HG03045 (cell line): ENCODE data around the gene SIVA1.

ENCODE experiments used
- ATAC-seq: cut with Tn5 transposase; IDR thresholded peaks from one replicate; pipeline ENCODE4 v1.9.1; 2021; ENCODE audit warnings: mild to moderate bottlenecking, moderate library complexity; ENCODE audit not compliant: unreplicated experiment

The SIVA1 gene

DNA sequence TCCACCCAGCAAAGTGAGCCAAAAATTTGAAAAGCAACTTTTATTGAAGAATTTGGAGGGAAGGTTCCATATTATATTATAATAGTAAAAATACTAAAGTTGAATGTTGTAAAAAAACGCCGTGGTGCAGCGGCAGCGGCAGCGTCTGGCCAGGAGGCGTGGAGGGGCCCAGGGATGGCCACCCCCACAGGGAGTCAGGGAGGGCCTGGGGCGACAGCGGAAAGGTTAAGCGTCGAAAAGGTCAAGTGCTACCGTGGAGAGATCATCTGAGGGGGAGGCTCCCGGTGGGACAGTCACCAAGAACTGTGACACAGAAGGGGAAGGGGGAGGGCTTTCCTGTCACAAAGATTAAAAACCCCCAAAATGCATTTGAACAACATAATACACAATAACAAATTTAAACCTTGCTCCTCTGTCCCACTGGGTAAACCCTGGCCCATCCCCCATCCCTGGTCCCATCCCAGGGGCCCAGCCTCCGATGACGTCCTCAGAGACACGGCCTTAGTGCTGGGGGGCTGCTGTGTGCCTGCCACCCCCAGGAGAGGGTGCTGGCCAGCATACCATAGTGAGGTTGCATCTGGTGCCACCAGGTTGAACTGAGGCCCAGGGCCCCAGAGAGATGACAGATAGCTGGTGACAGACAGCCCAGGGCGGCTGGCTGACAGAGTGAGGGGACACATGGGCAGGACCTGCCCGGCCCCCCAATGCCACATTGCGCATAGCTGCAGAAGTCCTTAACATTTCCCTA, 16.6 kb downstream of the SIVA1 start:
- ATAC-seq = no peak

DNA sequence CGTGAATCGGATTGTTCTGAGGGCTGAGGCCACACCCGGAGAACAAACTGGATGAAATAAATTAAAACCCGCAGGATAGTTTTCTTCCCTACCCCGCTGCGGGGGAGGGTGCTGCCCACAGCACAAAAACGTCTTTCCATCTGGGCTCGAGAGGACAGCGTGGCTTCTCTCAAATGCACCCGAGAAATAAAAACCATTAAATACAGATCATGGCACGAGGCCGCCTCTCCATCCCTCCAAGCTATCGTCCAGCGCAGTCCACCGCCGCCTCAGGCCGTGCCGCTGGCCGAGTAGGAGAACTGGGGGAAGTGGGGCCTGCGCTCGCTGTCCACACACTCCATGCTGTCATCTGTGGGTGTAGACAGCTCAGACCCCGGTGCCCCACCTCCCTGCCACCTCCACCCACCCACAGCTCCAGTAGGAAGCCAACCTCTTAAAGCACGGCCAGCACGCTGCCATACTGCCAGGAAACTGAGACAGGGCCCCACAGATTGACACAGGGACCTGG, 17.2 kb downstream of the SIVA1 start:
- ATAC-seq = no peak

DNA sequence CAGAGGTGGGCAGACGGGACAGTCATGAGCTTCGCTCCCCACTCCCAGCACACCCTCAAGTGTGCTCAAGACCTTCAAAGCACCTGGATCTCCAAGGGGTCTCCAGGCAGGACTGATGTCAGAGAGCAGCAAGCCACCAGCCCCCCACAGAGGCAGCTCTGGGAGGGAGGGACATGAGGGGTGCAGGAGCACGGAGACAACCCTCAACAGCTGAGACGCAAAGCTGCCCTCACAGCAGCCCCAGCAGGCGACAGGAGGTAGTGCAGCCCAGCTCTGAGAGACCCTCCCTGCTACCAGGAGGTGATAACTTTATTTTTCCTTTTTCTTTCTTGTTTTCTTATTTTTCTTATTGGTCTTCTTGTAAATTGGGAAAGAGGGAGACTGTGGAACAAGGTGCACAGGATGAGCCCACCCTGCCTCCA, 17.9 kb downstream of the SIVA1 start:
- no peak for ATAC-seq

DNA sequence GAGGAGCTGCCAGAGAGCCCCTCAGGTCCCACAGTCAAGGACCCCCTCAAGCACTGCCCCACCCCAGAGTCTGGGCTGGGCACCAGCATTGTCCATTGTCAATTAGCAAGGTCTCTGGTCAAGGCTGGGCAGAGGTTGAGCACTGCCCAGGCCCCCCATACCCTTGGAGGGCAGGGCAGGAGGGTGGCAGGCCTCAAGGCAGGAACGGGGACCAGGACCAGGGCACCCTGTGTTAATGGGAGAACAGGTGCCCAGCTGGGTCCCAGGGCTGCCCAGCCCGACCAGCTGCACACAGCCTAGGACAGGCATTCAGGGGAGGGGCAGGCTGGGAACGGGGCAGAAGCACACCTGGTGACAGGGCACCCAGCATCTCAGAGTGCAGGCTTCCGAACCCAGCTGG, 18.4 kb downstream of the SIVA1 start:
- ATAC-seq = no peak

DNA sequence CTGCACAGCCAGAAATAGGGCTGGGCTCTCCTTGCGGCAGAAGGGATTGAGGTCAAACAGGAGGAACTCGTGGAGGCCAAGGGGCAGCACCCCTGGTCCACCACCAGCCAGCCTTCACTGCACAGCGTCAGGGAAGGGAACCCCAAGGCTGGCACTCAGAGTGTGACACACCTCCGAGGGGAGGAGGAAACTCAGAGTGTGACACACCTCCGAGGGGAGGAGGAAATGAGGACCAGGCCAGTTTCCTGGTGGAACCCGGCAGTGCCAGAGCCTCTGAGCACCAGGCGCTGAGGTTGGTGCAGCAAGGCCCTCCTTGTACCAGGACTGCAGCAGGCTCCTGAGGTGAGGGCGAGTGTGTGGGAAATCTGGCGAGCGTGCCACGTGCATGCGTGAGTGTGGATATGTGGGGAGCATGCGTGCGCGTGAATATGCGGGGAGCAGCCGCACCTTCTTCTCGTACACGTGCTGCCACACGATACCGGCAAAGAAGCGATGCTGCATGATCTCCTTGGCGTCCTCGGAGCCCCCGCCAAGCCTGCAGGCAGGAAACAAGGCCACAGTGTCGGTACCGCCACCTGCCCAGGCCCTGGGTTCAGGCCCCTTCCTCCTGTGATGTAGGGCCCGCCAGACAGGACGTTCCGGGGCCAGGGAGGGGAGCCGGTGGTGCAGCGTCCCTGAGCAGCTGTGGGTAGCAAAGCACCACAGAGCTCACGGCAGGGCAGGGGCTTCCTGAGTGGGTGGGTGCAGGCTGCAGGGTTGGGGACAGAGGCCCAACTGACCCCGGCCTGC, 19.2 kb downstream of the SIVA1 start:
- no peak for ATAC-seq

DNA sequence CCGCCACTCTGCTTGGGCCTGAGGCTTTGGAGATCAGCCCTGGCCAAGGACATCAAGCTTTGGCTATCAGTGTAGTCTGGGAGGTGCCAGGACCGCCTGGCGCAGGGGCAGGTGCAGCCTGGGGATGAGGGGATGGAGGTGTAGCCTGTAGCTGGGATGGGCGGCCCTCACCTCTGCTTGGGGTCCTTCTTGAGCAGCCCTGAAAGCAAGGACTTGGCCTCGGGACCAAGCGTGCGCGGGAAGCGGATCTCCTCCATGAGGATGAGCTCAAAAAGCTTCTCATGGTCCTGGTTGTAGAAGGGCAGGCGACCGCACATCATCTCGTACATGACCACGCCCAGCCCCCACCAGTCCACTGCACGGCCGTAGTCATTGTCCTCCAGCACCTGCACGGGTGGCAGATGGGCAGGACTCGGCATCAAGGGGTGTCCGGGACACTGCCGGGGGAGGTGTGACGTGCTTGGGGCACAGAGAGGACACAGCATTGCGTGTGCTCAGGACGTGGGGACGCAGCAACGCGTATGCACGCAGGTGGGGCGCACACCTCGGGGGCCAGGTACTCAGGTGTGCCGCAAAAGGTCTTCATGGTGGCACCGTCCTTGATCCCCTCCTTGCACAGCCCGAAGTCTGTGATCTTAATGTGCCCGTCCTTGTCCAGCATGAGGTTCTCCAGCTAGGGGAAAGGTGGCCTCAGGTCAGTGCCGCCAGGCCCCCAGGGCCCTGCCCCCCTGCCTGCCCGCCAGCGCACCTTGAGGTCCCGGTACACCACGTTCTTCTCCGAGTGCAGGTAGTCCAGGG, 20.0 kb downstream of the SIVA1 start:
- ATAC-seq = no peak

DNA sequence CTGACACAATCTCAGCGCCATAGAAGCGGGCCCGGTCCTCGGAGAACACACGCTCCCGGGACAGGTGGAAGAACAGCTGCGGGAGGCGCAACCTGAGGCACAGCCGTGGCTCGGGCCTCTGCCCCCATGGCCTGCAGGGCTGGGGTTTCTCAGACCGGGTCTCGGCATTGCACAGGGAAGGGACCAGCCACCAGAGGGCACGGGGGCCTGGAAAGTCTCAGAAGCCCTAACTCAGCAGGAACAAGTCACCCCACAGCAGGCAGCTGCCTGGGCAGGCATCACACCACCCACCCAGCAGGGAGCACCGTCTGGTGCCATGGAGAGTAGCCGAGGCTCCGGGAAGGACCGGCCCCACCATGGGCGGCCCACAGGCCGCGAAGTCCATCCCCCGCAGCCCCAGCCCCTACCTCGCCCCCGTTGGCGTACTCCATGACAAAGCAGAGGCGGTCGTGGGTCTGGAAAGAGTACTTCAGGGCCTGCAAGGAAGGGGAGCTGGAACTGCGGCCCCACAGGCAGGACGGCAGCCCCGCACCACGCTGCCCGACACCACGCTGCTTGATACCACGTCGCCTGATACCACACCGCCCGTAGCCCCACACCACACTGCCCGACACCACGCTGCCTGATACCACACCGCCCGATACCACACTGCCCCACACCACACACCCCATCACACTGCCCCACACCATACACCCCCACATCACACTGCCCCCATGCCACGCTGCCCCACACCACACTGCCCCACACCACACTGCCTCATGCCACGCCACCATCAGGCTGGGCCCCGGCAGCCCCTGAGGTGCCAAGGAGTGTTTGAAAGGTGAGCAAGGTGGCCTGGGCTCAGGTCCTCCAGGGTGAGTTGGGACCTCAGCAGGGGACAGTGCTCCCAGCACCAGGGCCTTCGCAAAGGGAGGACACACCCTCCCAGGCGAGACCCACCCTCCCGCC, 20.8 kb downstream of the SIVA1 start:
- ATAC-seq = no peak

DNA sequence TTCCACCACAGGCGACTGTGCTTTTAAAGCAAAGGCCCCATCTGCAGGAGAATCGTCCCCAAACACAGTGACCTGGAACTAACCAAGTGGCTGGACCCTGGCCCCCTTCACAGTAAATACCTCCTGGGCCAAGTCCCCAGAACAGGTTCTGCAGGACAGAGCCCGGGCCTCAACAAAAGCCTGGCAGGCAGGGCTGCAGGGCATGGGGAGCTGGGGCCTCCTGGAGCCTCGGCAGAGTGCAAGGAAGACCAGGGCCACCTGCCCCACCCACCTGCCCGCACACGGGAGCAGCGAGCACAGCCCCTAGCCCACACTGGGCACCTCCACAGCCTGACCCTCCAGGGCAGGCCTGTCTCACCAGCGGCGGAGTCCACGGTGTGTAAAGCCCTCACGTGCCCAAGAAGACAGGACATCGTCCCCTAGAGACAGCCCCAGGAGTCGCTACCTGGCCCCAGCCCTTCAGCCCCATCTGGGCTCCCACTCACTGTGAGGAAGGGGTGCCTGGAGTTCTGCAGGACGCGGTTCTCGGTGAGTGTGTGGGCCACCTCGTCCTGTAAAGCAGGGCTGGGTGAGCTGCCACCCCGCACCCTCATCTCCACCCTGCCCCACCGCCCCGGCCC, 21.6 kb downstream of the SIVA1 start:
- ATAC-seq = no peak

DNA sequence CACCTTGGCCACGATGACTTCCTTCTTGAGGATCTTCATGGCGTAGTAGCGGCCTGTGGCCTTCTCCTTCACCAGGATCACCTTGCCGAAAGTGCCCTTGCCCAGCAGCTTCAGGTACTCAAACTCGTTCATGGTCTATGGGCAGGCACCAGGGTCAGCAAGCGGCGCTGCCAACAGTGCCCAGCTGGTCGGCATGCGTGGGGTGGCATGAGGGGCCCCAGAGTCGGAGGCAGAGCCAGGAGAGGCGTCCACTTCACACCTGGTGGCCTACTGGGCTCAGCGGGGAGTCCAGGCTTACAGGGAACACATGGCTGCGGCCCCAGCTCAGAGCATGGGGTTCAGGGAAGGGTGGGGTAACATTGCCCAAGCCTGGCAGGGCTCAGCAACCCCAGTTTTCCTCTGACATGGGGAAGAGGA, 22.1 kb downstream of the SIVA1 start:
- no peak for ATAC-seq

DNA sequence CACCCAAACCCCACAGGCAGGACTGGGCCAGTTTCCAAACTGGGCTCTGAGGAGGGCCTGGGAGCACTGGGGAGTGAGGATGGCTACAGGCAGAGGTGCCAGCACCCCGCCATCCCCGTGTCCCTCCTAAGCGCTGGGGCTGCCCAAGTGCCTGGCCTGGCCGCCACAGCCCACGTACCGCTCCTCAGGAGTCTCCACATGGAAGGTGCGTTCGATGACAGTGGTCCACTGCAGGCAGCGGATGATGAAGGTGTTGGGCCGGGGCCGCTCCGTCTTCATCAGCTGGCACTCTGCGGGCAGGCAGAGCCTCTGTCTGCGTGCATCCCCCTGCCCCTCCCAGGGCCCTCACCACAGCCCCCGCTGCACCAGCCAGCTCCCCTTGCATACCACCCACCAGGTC, 23.5 kb downstream of the SIVA1 start:
- no peak for ATAC-seq

DNA sequence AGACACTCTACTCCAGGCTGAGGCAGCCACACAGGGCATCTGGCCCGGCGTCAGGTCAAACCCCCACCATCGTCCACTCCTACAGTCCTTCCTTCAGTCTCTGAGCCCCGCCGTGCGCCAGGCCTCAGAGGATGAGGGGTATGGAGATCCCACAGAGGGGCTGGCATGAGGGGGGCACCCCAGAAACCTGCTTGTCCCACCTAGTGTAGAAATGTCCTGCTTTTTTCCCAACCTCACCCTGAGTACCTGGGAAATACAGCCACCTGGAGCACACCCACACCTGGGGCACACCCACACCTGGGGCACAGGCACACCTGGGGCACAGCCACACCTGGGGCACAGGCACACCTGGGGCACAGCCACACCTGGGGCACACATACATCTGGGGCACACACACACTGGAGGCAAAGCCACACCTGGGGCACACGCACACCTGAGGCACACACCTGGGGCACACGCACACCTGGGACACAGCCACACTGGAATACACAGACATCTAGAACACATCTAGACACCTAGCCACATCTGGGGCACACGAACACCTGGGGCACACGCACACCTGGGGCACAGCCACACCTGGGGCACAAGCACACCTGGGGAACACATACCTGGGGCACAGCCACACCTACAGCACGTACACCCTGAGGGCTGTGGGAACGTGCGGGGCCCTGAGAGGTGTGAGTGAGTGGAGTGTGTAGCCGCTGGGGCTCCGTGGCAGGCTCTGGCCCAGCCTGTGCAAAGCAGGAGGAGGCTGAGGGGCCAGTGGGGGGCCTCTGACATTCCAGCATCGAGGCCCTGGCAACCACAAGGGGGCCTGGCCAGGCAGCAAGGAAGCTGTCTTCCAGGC, 24.2 kb downstream of the SIVA1 start:
- no peak for ATAC-seq

DNA sequence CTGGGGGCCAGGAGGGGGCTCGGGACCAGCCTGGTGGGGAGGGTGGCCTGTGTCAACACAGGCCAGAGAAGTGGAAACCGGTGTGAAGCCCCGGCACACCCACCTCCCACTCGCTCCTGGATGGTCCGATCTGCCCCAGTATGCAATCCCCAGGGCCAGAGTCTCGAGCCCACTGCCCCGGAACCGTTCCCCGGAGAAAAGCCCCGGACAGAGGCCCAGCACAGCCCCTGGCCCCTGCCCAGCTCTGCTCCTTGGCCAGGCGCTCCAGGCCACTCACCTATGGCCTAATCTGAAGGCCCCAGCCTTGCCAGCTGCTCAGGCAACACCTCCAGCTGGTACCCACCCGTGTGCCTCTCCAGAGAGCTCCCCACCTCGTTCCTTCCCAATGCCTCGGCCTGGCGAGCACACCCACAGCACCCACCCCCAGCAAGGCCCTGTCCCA, 24.9 kb downstream of the SIVA1 start:
- no peak for ATAC-seq

DNA sequence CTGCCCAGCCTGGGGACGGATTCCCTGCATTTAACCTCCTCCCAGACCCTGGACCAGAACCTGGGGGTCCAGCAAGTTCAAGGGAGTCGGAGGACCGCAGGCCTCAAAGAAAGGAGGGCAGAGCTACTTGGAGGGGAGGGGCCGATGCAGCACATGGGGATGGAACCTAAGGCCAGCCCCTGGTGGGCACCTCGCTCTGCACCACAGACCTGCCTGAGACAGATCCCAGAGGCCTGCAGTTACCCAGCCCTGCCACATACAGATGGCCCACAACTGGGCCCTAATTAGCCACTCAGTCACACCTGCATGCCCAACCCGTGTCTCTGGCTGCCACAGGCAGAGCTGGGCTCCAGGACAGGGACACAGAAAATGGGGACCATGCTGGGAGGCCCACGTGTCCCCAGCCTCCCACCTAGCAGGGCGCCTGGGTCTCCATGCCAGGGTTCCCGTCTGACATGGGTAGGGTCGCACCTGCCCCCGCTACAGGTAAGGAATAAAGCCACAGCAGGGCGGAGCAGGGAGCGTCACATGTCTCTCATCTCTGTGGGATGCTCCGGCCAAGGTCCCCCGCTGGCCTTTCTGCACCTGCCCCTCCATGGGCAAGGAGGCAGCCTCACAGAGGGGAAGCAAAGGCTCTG, 25.9 kb downstream of the SIVA1 start:
- ATAC-seq = no peak

DNA sequence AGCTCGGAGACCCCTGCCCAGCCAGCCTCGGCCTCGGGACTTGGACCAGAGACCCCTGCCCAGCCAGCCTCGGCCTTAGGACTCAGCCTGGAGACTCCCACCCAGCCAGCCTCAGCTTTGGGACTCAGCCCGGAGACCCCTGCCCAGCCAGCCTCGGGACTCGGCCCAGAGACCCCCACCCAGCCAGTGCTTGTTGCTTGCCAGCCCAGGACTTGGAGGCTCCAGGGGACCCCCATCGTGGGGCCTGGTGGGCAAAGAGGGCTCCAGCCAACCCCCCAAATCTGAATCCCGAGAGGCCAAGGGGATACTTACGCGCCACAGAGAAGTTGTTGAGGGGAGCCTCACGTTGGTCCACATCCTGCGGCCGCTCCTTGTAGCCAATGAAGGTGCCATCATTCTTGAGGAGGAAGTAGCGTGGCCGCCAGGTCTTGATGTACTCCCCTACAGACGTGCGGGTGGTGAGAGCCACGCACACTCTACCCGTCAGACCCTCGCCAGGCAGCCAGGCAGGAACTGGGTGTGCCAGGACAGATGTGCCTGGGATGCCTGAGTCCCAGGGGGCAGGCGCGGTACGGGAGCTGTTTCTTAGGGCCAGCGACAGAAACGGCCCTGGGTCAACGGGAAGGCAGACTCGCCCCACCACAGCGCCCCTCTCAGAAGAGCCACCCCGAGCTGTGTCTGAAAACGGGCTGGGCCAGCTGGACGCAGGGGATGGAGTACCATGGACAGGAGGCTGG, 27.0 kb downstream of the SIVA1 start:
- no peak for ATAC-seq

DNA sequence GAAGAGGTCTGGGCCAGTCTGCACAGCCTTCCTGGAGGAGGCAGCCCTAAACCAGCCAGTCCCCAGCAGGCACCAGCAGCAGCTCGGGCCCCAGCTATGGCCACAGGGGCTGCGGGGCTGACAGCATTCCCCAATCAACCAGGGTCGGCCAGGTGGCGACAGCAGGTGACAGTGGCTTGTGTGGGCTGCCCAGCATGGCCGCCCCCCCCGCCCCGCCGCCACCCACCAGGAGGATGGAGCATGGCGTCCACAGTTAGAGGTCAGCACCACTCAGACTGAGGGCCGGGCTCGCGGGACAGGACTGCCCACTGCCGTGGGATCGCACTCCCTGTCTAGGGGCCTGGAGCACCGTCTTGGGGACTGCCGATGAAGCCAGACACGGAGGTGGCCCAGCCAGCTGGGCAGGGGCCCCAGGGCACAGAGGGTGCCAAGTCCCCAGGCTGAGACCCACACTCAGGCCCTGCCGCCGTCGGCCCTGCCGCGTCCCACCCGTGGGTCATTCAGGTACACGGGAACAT, 27.6 kb downstream of the SIVA1 start:
- no peak for ATAC-seq

DNA sequence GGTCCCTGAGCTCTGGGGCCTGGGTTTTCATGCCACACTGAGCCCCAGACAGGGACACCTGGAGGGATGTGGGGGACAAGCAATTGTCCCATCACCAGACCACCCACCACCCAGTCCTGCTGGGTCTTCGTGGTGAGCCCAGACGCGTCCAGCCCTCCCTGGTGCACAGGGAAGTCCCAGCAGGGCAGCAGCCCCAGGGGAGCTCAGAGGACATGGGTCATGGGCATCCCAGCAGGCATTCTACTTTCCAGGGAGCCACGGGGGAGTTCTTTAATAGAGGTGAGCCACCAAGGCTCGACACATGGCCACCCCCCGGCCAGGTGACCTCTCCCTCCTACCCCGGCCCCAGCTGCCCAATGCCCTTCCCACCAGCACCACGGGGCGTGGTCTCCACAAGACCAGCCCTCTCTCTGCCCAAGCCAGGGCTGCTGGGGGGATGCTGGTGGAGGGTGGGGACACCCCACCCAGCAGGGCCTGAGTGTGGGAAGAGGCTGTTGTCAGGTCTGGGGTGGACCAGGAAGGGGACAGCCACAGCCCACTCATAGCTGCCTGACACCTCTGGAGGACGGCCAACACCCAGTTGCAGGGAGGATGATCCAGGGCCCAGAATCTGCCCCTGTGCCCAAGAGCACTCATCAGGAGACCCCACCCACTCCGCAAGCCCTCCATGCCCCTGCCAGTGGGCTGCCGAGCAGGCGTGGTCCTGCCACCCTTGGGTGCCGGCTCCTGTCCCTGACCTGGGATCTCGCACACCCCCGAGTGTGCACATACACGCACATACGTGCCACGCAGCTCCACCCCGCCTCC, 28.5 kb downstream of the SIVA1 start:
- ATAC-seq = no peak
